Left cardiac atrium (tissue), 4 donors: Measurements from ENCODE around the gene SPRED3. TPM values are rescaled to one million over a fixed set of nuclear protein-coding genes. Genes with fewer than 3 reads are reported as not detected.

Experiments used
- ATAC-seq, 2 donors: fragments of 200-7000 bp; cut with Tn5 transposase; one replicate each; pipeline ENCODE4 v1.9.1; 2020; ENCODE audit warnings: mild to moderate bottlenecking in 2 of 2, moderate library complexity in 2 of 2
- DNase-seq: peaks from one replicate; pipeline ENCODE4 v3.0.0-alpha.2; 2020
- intact Hi-C, 2 donors: fragments of 100-400 bp; cut with DNase I; formaldehyde crosslinking; loops; one replicate each; pipeline versions ENCODE4 v1.14.1 to v1.15.1; 2022 to 2023
- total RNA-seq, 2 donors: library from RNA; stranded (reverse); fragmentation: NEBNext Ultra II Directional; extraction: Animal tissue kit (Norgen Biotek cat#: 25700); gene quantifications; one replicate each; pipeline ENCODE4 v1.2.1, GENCODE V29; 2021
- donor health status: DM: no; HTN: yes; CAD: no.
- donor health status: DM: no; HTN: yes; CAD: no; lungs with severe emphysema.
- donor health status: DM: yes; HTN: yes; CAD: no.
- donor health status: Dilated cardiomyopathy.

Gene SPRED3
- total RNA-seq, 2 donors from 2014 or later = 0.24 to 3.2 TPM

- no peak for DNase-seq
- intact Hi-C loops = no loop called here
- ATAC-seq = no peak
Observed at GRCh38 chr19:38369584-38369983, 18.9 kb upstream of the SPRED3 start.

- intact Hi-C loops = no loop called here
- ATAC-seq = no peak
- no peak for DNase-seq
Observed at GRCh38 chr19:38370299-38370698, 18.2 kb upstream of the SPRED3 start.

DNA sequence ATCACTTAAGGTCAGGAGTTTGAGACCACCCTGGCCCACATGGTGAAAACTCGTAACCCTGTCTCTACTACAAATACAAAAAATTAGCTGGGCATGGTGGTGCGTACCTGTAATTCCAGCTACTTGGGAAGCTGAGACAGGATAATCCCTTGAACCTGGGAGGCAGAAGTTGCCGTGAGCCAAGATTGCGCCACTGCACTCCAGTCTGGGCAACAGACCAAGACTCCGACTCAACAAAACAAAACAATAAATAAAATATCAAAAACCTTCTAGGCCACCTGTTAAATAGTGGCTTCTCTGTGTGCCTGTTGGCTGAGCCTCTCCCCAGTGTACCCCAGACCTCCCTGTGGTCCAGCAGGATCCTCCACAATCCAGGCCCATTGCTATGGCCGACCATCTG lies 17.4 kb upstream of the SPRED3 start:
- intact Hi-C loops = no loop called here
- DNase-seq = no peak
- no peak for ATAC-seq

DNA sequence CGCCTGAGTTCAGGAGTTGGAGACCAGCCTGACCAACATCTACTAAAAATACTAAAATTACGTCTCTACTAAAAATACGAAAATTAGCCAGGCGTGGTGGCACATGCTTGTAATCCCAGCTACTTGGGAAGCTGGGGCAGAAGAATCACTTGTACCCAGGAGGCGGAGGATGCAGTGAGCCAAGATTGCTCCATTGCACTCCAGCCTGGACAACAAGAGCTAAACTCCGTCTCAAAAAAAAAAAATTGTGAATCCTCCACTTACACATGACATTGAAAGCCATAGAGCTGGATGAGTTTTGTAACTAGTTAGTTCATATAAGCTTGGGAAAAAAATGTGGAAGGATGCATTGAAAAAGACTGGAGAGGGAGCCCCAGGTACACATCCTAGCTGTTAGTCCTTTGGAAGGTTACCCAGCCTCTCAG lies 14.6 kb upstream of the SPRED3 start:
- DNase-seq (no peak), ATAC-seq (no peak)
- intact Hi-C loops = loop anchor here in 1 of 2 donors (1.0 kb wide), 1 partner anchor 38 kb away; no protein-coding TSS in a partner anchor

DNA sequence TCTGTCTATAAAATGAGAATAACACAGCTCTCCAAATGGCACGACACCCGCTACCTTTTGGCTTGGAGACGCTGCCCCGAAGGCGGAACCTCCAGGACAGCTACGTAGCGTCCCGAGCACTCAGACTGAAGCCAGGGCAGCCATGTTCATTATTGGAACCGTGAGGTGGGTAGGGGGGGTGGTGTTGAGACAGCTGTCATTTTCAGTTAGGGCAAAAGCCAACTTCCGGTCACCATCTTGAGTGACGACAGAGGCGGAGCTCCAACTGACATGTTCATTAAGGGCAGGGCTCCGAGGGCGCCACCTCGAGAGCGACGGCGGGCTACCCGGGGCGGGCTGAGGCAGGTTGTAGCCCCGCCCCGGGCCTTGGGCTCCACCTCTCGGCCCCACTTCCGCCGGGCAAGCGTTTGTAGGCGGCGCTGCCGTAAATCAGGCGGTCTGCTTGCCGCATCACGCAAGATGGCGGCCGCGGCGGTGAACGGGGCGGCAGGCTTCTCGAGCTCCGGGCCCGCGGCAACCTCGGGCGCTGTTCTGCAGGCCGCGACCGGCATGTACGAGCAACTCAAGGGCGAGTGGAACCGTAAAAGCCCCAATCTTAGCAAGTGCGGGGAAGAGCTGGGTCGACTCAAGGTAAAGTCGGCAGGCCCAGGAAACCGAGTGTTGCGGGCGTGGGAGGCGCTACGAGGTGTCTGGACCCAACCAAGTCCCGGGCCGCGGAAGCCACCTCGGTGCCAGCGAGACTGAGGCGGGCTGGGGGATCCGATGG lies 14.0 kb upstream of the SPRED3 start, which contains the start of gene PSMD8:
PSMD8 (plus strand) TSS at position 240 of the 766 bp plus-strand sequence; CDS start at position 271, 31 bp downstream.
- peak; percentile 99 for DNase-seq
- intact Hi-C loops = loop anchor here in 1 of 2 donors (1.0 kb wide), 1 partner anchor 38 kb away; no protein-coding TSS in a partner anchor
- peak; percentile 99 for ATAC-seq

DNA sequence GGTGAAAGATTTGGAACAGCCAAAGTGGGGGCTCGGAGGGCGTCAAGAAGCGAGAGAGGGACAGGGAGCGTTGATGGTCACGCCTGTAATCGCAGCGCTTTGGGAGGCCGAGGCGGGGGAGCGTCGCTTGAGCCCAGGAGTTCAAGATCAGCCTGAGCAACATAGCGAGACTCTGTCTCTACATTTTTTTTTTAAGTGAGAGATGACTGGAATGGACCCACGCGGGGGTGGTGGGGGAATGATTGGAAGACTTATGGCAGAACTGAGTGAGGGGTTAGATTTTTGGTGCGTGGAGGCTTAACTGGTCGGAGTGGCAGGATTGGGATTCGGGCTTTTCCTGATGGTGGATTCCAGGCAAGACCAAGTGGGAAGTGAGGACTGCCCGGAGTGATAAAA lies 13.4 kb upstream of the SPRED3 start:
- intact Hi-C loops = no loop called here
- peak; percentile 7 to 13 for ATAC-seq
- DNase-seq = no peak

- no peak for DNase-seq
- no peak for ATAC-seq
- intact Hi-C loops = no loop called here
Observed at GRCh38 chr19:38375748-38376147, 12.7 kb upstream of the SPRED3 start.

- ATAC-seq = no peak
- intact Hi-C loops = no loop called here
Observed at GRCh38 chr19:38376576-38376975, 11.9 kb upstream of the SPRED3 start.

DNA sequence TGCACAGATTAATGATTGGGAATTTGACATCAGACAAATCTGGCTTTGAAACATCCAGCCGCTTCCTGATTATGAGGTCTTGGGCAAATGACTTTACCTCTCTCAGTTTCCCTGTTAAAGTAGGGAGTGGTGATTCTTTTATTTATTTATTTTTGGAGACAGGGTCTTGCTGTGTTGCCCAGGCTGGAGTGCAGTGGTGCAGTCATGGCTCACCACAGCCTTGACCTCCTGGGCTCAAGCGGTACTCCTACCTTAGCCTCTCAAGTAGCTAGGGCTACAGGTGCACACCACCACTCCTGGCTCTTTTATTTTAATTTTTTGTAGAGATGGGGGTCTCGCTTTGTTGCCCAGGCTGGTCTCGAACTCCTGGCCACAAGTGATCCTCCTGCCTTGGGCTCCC lies 11.4 kb upstream of the SPRED3 start:
- intact Hi-C loops = no loop called here
- no peak for DNase-seq
- no peak for ATAC-seq

More at GRCh38 chr19:38376576-38376975, 11.9 kb upstream of the SPRED3 start:
- no peak for DNase-seq

GRCh38 chr19:38378866-38379265 lies 9.6 kb upstream of the SPRED3 start:
- ATAC-seq = no peak
- intact Hi-C loops = no loop called here
- no peak for DNase-seq

GRCh38 chr19:38381138-38381537 lies 7.4 kb upstream of the SPRED3 start:
- DNase-seq (no peak), ATAC-seq (no peak)
- intact Hi-C loops = no loop called here

GRCh38 chr19:38383184-38383583 lies 5.3 kb upstream of the SPRED3 start:
- intact Hi-C loops = no loop called here
- DNase-seq (no peak), ATAC-seq (no peak)

DNA sequence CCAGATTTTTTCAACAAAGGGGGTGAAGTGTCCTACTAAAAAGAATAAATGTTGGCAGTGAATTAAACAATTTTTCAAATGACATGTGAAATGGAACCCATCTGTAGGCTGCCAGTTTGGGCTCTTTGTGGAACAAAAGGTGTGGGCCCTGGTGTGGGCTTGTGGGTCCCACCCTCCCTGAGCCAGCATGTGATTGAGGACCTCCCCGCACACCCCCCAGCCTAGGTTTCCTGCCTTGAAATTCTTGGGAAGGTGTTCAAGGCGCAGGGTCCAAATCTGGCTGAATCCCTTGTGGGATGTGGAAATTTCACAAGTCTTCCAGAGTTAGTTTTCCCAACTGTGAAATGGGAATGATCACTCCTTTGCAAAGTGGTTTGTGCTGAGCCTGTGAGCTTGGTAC lies 4.8 kb upstream of the SPRED3 start:
- DNase-seq (no peak), ATAC-seq (no peak)
- intact Hi-C loops = no loop called here

- DNase-seq = no peak
- ATAC-seq = no peak
- intact Hi-C loops = no loop called here
Observed at GRCh38 chr19:38384209-38385027, 4.1 kb upstream of the SPRED3 start.

DNA sequence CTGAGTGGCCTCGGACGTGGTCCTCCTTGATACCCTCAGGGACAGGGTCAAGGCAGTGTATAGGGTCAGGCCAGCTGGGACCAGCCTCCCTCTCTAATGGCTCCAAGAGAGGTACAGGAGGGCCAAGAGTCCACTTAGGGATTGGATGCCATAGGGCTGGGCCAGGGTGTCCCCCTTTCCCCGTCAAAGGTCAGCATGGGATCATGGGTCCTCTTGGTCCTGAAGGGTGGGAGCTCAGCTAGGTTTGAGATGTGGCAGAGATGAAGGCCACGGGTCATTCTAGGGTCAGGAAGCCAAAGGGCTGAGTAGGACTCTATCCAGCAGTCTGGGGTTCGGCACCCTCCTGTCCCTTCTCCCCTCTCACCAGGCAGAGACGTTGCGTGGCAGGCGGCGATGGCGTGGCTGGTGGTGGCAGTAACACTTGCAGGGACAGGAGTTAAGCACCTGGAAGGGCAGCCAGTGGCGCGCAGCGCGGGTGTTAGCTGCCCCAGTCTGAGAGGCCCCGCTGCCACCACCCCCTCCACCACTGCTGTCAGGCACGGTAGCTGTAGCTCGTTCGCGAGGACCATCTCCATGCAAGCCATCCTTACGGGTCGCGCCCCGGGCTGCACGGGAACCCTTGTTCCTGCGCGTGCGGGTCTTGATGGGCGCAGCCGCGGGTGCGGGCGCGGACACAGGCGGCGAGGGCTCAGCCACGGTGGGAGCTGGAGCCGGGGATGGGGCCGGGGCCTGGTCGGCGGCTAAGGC lies 3.3 kb upstream of the SPRED3 start:
- intact Hi-C loops = no loop called here
- no peak for ATAC-seq
- no peak for DNase-seq

GRCh38 chr19:38385804-38386257 lies 2.7 kb upstream of the SPRED3 start:
- intact Hi-C loops = no loop called here
- DNase-seq = no peak
- no peak for ATAC-seq

GRCh38 chr19:38386300-38386970 lies 2.1 kb upstream of the SPRED3 start:
- no peak for DNase-seq
- intact Hi-C loops = no loop called here

GRCh38 chr19:38386971-38387549 lies 1.4 kb upstream of the SPRED3 start:
- intact Hi-C loops = no loop called here
- peak; percentile 50 for DNase-seq
- ATAC-seq = peak in 1 of 2 donors; percentile 0

More at GRCh38 chr19:38386300-38386970, 2.1 kb upstream of the SPRED3 start:
- ATAC-seq = no peak
